ENCODE measurements around the gene PA2G4.

PA2G4 gene

GRCh38 chr12:56126732-56127239, 22.4 kb downstream of the PA2G4 start:
- DNase-seq (ENCODE audit: low read depth), result no peak

- no peak for DNase-seq (ENCODE audit: low read depth)
Observed at GRCh38 chr12:56127485-56127887, 23.1 kb downstream of the PA2G4 start.

GRCh38 chr12:56127888-56128669, 23.7 kb downstream of the PA2G4 start, which contains the start of gene ESYT1:
ESYT1 (plus strand) TSS chr12:56128267; CDS start chr12:56128320, 53 bp downstream.
- peak; percentile 98 for DNase-seq (ENCODE audit: low read depth)

- DNase-seq (ENCODE audit: low read depth), result no peak
Observed at GRCh38 chr12:56128670-56129205, 24.4 kb downstream of the PA2G4 start.

GRCh38 chr12:56129206-56129941, 25.0 kb downstream of the PA2G4 start:
- peak; percentile 42 for DNase-seq (ENCODE audit: low read depth)

GRCh38 chr12:56129942-56130495, 25.7 kb downstream of the PA2G4 start:
- DNase-seq (ENCODE audit: low read depth), result no peak

- DNase-seq (ENCODE audit: low read depth), result no peak
Observed at GRCh38 chr12:56130876-56131275, 26.5 kb downstream of the PA2G4 start.

DNA sequence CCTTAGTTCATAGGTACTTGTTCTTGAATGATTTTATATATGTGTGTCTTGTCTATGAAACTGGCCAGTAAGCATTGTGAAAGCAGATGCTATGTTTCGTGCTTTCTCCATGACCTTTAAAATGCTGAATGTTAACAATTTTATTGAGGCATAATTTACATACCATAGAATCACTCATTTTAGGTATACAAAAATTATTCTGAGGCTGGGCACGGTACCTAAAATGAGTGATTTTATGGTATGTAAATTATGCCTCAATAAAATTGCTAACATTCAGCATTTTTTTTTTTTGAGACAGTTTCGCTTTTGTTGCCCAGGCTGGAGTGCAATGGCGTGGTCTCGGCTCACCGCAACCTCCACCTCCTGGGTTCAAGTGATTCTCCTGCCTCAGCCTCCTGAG, 30.5 kb downstream of the PA2G4 start:
- no peak for DNase-seq (ENCODE audit: low read depth)

GRCh38 chr12:56137853-56138571, 33.7 kb downstream of the PA2G4 start:
- DNase-seq (ENCODE audit: low read depth), result no peak

DNA sequence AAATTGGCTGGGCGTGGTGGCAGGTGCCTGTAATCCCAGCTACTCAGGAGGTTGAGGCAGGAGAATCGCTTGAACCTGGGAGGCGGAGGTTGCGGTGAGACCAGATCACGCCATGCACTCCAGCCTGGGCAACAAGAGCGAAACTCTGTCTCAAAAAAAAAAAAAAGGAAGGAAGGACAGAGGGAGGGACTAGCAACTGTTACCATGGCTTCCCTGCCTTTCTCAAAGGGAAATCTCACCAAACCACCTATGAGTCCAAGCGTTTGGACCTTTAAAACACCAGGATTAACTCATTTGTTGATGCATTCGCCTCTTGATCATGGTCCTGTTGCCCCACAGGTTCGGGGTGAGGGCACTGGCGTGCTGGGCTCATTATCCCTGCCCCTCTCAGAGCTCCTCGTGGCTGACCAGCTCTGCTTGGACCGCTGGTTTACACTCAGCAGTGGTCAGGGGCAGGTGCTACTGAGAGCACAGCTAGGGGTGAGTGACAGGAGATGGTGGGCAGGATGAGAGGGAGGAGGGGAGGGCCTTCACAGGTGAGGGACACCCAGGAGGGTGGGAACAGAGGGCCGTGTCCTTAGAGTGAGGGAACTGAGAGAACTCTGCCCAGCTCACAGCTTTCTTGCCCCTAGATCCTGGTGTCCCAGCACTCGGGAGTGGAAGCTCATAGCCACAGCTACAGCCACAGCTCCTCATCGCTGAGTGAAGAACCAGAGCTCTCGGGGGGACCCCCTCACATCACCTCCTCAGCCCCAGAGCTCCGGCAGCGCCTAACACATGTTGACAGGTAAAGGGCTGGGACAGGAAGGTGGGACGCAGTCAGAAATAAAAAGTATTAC, 37.8 kb downstream of the PA2G4 start:
- DNase-seq (ENCODE audit: low read depth), result no peak

DNA sequence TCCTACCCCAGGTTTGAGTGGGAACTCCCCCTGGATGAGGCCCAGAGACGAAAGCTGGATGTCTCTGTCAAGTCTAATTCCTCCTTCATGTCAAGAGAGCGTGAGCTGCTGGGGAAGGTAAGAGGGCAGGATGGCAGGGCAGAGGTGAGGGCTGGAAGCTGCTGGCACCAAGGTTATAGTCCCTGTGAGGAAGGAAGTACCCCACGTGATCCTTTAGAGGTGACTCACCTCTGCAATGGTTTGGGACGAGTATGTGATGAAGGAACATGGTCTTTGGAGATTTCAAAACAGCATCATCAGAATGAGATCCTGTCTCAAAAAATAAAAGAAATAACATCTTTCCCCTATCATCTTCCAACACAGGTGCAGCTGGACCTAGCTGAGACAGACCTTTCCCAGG, 38.9 kb downstream of the PA2G4 start:
- no peak for DNase-seq (ENCODE audit: low read depth)

DNA sequence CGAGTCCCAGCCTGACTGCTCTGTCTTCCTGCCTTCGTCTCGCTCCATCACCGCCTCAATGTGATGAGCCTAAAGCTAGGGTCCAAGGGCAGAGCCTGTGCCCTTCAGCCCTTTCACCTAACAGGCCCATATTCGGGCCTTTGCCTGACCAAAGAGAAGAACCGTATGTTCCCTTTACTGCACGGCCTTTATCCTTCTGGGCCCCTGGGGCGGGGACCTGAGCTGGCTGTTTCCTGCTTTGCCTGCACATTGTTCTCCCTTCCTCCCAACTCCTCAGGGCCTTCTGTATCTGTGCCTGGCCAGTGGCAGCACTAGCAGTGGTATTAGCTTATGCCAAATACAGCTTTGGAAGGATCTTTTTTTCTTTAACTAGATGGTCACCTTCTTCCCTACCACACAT, 39.5 kb downstream of the PA2G4 start:
- no peak for DNase-seq (ENCODE audit: low read depth)

- DNase-seq (ENCODE audit: low read depth), result no peak
Observed at GRCh38 chr12:56145217-56145616, 40.9 kb downstream of the PA2G4 start.

DNA sequence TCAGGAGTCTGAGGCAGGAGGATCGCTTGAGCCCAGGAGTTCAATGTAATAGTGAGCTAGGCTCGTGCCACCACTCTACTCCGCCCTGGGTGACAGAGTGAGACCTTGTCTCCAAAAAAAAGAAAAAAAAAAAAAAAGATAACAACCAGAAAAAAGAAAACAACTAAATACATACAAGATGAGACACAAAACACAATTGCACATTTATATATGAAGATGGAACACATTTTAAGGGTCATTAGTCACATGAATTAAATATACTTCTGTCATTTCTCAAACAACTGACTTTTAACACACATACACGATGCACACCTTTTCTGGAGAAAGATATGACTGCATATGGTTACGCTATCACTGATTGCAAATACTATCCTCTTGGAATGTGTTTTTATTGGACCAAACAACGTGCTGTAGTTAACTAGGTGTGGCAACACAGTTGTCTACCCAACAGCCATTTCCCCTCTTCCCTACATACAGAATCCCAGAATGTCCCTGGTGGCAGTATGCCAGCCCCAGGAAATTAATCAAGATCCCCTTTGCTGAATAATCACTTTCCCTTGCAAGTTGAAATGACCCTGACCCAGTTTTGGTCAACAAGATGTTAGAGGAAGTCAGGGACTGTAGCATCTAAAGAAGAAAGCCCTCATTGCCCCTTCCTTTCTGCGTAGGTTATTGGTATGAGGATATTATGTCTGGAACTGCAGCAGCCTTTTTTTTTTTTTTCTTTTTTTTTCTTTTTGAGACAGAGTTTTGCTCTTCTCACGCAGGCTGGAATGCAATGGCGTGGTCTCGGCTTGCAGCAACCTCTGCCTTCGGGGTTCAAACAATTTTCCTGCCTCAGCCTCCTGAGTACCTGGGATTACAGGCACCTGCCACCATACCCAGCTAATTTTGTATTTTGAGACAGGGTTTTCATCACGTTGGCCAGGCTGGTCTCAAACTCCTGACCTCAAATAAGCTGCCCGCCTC, 42.4 kb downstream of the PA2G4 start:
- DNase-seq (ENCODE audit: low read depth), result no peak

DNA sequence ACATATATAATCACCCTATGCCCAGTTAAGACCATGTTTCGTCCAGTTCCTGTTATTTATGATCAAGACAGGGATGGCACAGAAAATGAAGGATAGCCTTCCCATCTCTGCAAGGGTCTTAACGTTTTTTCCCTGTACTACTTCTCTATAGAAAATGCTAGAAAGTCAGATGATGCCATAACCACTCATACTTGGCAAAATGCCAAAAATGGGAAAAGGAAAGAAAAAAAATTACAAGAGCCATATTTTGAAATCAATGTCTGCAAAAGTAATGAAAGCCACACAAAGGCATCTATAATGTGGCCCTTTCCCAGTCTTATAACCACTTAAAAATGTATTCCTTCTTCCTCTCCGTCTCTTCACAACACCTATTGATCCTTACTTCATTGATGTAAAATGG, 46.2 kb downstream of the PA2G4 start:
- no peak for DNase-seq (ENCODE audit: low read depth)

DNA sequence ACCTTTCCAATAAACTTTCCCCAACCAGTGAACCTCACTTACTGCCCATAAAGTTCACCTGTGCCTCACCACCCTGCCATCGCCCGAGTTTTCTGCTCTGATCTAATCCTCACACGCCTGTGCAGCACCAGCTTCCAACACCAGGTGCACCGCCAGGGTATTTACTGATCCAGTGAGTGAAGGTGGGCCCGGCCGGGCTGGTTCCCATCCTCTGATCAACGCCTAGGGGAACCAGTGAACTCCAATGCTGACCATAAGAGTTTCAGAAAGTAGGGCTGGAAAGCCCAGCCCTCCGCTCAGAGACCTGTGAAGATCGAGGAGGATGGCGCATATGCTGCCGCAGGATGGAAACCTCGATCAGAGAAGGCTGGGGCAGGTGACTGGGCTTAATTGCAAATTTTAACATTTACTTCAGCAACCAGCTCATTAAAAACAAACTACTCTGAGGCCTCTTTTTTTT, 47.3 kb downstream of the PA2G4 start:
- peak; percentile 51 for DNase-seq (ENCODE audit: low read depth)

DNA sequence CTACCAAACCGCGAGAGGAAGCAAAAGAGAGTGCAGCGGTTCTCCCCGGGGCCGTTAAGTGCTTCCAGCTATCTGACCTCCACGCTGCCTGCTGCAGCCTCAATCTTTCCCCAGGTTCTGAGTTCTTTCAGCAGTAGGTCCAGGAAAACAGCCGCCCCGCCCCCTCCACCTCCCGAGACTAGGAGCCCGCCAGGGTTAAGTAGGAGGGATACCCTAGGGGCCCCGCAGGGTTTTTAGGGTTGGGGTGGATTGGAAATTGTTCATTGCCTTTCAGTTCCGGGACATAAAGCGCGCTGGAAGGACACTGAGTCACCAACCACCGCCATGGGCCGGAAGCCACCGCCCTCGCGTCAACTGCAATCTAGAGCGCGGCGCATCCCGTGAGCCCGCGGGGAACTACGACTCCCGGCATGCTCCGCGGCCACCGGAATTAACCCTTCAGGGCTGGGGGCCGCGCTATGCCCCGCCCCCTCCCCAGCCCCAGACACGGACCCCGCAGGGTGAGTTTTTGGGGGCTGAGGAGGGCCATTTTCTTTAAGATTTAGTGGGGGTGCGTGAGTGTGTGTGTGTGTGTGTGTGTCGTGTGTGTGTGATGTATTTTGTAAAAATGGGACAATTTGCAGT, 47.9 kb downstream of the PA2G4 start, which contains the start of gene MYL6B:
Gene MYL6B (plus strand): TSS at position 456 of the 624 bp plus-strand sequence. CDS start 1,332 bp downstream, outside the sequence.
- DNase-seq (ENCODE audit: low read depth), result peak; percentile 89

- DNase-seq (ENCODE audit: low read depth), result no peak
Observed at GRCh38 chr12:56152756-56153677, 48.7 kb downstream of the PA2G4 start.

Measured in T follicular helper cell (primary cell).